GM12801 (cell line): ENCODE results near the gene TACR2.

Experiments used
- CTCF ChIP-seq: IDR thresholded peaks from one replicate; pipeline ENCODE4 v1.5.1; 2011; ENCODE audit warnings: control low read depth; ENCODE audit not compliant: insufficient read length; ENCODE audit errors: extremely low read depth

The TACR2 gene

GRCh38 chr10:69409176-69409495 lies 7.6 kb downstream of the TACR2 start:
- no peak for TF ChIP-seq CTCF

- TF ChIP-seq CTCF: no peak
These were observed 8.2 kb downstream of the TACR2 start for GRCh38 chr10:69408318-69409175.

- TF ChIP-seq CTCF: no peak
These were observed 9.0 kb downstream of the TACR2 start for GRCh38 chr10:69407621-69408301.

GRCh38 chr10:69406816-69407580 lies 9.7 kb downstream of the TACR2 start:
- no peak for TF ChIP-seq CTCF

- no peak for TF ChIP-seq CTCF
These were observed 10.4 kb downstream of the TACR2 start for GRCh38 chr10:69406302-69406811.

- TF ChIP-seq CTCF: no peak
These were observed 11.5 kb downstream of the TACR2 start for GRCh38 chr10:69405221-69405620.

- TF ChIP-seq CTCF: no peak
These were observed 11.9 kb downstream of the TACR2 start for GRCh38 chr10:69404786-69405185.
